DMS 273 treated with DMSO at 0.1 percent for 48 hours (cell line): Measurements from ENCODE around the gene GAGE10.

Source experiments
- DNase-seq: peaks from one replicate; lab custom pipeline; 2025; lab: John Stamatoyannopoulos, UW

The GAGE10 gene

GRCh38 chrX:49303346-49303745 lies at the start of gene GAGE10:
Gene GAGE10 (plus strand): TSS chrX:49303646. CDS start chrX:49304860, 1,214 bp downstream.
- DNase-seq: no peak

- DNase-seq: no peak
Measured at GRCh38 chrX:49254639-49255038, 48.8 kb upstream of the GAGE10 start.

- no peak for DNase-seq
Measured at GRCh38 chrX:49256268-49256995, 47.0 kb upstream of the GAGE10 start.

- DNase-seq: no peak
Measured at GRCh38 chrX:49257074-49257790, 46.2 kb upstream of the GAGE10 start.

GRCh38 chrX:49257846-49258748 lies 45.3 kb upstream of the GAGE10 start:
- DNase-seq: no peak

GRCh38 chrX:49258749-49259124 lies 44.7 kb upstream of the GAGE10 start:
- DNase-seq: no peak

- no peak for DNase-seq
Measured at GRCh38 chrX:49260221-49260985, 43.0 kb upstream of the GAGE10 start.

GRCh38 chrX:49262603-49263002 lies 40.8 kb upstream of the GAGE10 start:
- DNase-seq: no peak

GRCh38 chrX:49263631-49264030 lies 39.8 kb upstream of the GAGE10 start:
- no peak for DNase-seq

- no peak for DNase-seq
Measured at GRCh38 chrX:49264460-49264859, 39.0 kb upstream of the GAGE10 start, which contains the start of gene FOXP3. Gene FOXP3 (minus strand): TSS chrX:49264710. CDS start chrX:49258505, 6,205 bp downstream.

- DNase-seq: no peak
Measured at GRCh38 chrX:49266523-49267445, 36.7 kb upstream of the GAGE10 start.

GRCh38 chrX:49268702-49269009 lies 34.8 kb upstream of the GAGE10 start:
- no peak for DNase-seq

- peak; percentile 96 for DNase-seq
Measured at GRCh38 chrX:49269010-49269766, 34.3 kb upstream of the GAGE10 start.

GRCh38 chrX:49269767-49270248 lies 33.6 kb upstream of the GAGE10 start, which contains the start of gene PPP1R3F:
Gene PPP1R3F (plus strand): TSS chrX:49269793. CDS start chrX:49269870, 77 bp downstream.
- DNase-seq: no peak

GRCh38 chrX:49270249-49270921 lies 33.1 kb upstream of the GAGE10 start:
- DNase-seq: no peak

GRCh38 chrX:49271341-49271740 lies 32.1 kb upstream of the GAGE10 start:
- no peak for DNase-seq

- DNase-seq: no peak
Measured at GRCh38 chrX:49272421-49272820, 31.0 kb upstream of the GAGE10 start.

- no peak for DNase-seq
Measured at GRCh38 chrX:49273181-49273727, 30.2 kb upstream of the GAGE10 start.

GRCh38 chrX:49276207-49276606 lies 27.2 kb upstream of the GAGE10 start:
- no peak for DNase-seq
